Stimulated activated naive CD8-positive, alpha-beta T cell treated with anti-CD3 and anti-CD28 coated beads, Interleukin-15, Interleukin-2, amounts not matched to agents 100 ng/mL and 50 ng/mL, for 24 hours (primary cell): ENCODE results near the gene TFCP2L1.
"Not testable (repeated sequence)": the region's sequence is repeated elsewhere in the genome, so short reads cannot be mapped to it uniquely, and the experiment has no call there.

Experiments
- H3K27ac Mint-ChIP-seq: one replicate; pipeline ENCODE4 v1.8.0; 2021; ENCODE audit warnings: mild to moderate bottlenecking, mixed read lengths
- H3K27me3 Mint-ChIP-seq: one replicate; pipeline ENCODE4 v1.8.0; 2021; ENCODE audit warnings: mixed read lengths
- H3K36me3 Mint-ChIP-seq: one replicate; pipeline ENCODE4 v1.8.0; 2021; ENCODE audit warnings: low read depth, mixed read lengths
- H3K4me1 Mint-ChIP-seq: one replicate; pipeline ENCODE4 v1.8.0; 2021; ENCODE audit warnings: low read depth, mixed read lengths
- H3K4me3 Mint-ChIP-seq: one replicate; pipeline ENCODE4 v1.8.0; 2021; ENCODE audit warnings: mild to moderate bottlenecking, mixed read lengths
- H3K9me3 Mint-ChIP-seq: one replicate; pipeline ENCODE4 v1.8.0; 2021; ENCODE audit warnings: mixed read lengths

TFCP2L1 gene

GRCh38 chr2:121235542-121235941, 49.5 kb downstream of the TFCP2L1 start:
- Mint-ChIP-seq H3K9me3 (no peaks in the 10 kb centered on the region), H3K36me3 (no peaks in the 10 kb centered on the region), H3K27me3 (no peaks in the 10 kb centered on the region), H3K27ac (no peak overlapping the region), H3K4me3 (no peak overlapping the region), H3K4me1 (no peaks in the 10 kb centered on the region)

- Mint-ChIP-seq H3K4me3 (no peak overlapping the region), H3K27ac (no peak overlapping the region), H3K27me3 (no peaks in the 10 kb centered on the region), H3K36me3 (no peaks in the 10 kb centered on the region), H3K9me3 (no peaks in the 10 kb centered on the region), H3K4me1 (no peaks in the 10 kb centered on the region)
These were observed 50.2 kb downstream of the TFCP2L1 start for GRCh38 chr2:121234791-121235190.

- Mint-ChIP-seq H3K36me3 (no peaks in the 10 kb centered on the region), H3K4me1 (no peaks in the 10 kb centered on the region), H3K27ac (no peak overlapping the region), H3K27me3 (no peaks in the 10 kb centered on the region), H3K4me3 (no peak overlapping the region), H3K9me3 (no peaks in the 10 kb centered on the region)
These were observed 50.9 kb downstream of the TFCP2L1 start for GRCh38 chr2:121234144-121234543.

DNA sequence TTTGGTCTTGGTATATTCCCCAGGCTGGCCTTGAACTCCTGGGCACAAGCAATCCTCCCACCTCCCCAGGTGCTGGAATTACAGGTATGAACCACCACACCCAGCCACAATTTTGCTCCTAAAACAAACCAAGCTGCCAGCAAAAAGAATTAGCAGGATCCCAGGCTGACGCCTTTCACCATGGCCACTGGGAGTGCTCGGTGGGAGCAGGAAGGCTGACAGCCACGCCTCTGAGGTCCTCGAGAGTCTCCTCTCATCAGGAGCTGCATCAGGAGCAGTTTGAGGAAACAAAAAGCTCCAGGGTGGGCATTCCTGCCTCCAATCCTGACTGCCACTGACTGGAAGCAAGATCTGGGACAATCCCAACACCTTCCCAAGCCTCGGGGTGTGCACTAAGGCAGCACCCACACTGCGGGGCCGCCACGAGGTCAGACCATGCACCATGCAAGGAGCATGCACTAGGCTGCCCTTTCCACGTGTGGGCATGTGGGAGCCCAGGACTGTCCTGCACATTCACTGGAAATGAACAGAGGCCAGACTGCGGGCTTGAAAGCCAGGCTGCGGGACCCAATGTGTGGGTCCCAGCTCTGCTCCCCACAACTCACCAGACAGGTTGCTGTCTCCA, 51.4 kb downstream of the TFCP2L1 start:
- Mint-ChIP-seq H3K4me1 (no peaks in the 10 kb centered on the region), H3K4me3 (no peak overlapping the region), H3K27me3 (no peaks in the 10 kb centered on the region), H3K36me3 (no peaks in the 10 kb centered on the region), H3K9me3 (no peaks in the 10 kb centered on the region), H3K27ac (no peak overlapping the region)

- Mint-ChIP-seq H3K27me3 (no peaks in the 10 kb centered on the region), H3K9me3 (no peaks in the 10 kb centered on the region), H3K4me3 (no peak overlapping the region), H3K27ac (no peak overlapping the region), H3K4me1 (no peaks in the 10 kb centered on the region), H3K36me3 (no peaks in the 10 kb centered on the region)
These were observed 52.3 kb downstream of the TFCP2L1 start for GRCh38 chr2:121232626-121233265.

DNA sequence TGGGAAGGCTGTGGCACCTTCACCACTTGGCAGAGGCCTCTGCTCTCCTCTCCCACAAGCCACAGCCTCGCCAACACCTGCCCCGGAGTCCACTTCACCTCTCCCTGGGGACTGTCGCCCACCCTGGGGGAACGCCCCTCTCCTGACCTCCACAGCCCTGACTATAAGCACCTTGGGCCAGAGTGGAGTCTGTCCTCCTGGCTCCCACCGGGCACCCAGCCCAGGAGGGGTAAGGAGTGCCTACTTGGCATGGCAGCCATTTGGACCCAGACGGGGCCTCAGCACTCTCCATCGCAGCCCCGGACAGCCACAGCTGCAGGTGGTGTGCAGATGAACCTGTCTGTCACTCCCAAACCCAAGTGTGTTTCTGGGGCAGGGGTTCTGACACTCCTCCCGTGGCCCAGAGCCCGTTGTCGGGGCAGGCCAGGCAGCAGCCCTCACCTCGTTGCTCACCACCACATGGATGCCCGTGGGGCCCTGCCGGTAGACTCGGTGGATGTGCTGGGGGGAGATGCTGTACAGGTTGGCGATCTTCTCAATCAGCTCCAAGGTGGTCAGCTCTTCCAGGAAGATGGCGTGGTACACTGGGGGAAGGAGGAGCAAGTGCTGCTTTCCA, 53.5 kb downstream of the TFCP2L1 start:
- Mint-ChIP-seq H3K9me3 (no peaks in the 10 kb centered on the region), H3K4me1 (no peaks in the 10 kb centered on the region), H3K27me3 (no peaks in the 10 kb centered on the region), H3K27ac (no peak overlapping the region), H3K36me3 (no peaks in the 10 kb centered on the region), H3K4me3 (no peak overlapping the region)

GRCh38 chr2:121228521-121228920, 56.5 kb downstream of the TFCP2L1 start:
- H3K27ac Mint-ChIP-seq = no peak overlapping the region
- no peaks in the 10 kb centered on the region for H3K9me3 Mint-ChIP-seq
- H3K4me3 Mint-ChIP-seq = no peak overlapping the region
- no peaks in the 10 kb centered on the region for H3K36me3 Mint-ChIP-seq
- H3K4me1 Mint-ChIP-seq = no peaks in the 10 kb centered on the region
- H3K27me3 Mint-ChIP-seq = no peaks in the 10 kb centered on the region

DNA sequence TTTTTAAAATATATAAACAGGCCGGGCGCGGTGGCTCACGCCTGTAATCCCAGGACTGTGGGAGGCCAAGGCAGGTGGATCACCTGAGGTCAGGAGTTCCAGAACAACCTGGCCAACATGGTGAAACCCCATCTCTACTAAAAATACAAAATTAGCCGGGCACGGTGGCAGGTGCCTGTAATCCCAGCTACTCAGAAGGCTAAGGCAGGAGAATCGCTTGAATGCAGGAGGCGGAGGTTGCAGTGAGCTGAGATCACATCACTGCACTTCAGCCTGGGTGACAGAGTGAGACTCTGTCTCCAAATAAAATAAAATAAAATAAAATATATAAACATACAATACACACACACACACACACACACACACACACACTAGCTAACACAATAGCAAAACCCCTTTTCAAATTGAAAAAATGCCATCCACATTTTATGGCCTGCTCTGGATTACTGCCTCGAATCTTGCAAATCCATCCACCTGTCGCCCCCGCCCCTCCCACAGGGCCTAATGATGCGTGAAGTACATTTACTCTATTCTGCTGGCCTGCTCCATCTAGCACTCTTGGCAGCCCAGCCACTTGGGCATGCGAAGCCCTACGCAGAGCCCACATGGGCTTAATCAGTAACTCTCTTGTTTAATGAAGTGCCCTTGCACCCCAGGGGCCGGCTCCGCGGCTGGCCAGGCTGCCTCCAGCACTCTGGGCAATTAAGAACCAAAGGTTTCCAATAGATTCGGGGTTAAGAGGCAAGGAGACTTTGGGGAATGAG, 57.4 kb downstream of the TFCP2L1 start:
- not testable (repeated sequence) for H3K4me3 Mint-ChIP-seq

DNA sequence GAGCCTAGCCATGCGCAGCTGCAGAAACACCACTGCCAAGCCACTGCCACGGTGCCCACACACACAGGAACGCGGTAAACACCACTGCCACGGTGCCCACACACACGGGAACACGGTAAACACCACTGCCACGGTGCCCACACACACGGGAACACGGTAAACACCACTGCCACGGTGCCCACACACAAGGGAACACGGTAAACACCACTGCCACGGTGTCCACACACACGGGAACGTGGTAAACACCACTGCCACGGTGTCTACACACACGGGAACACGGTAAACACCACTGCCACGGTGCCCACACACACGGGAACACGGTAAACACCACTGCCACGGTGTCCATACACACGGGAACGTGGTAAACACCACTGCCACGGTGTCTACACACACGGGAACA, 59.3 kb downstream of the TFCP2L1 start:
- not testable (repeated sequence) for H3K9me3 Mint-ChIP-seq, H3K4me1 Mint-ChIP-seq, H3K4me3 Mint-ChIP-seq, H3K27me3 Mint-ChIP-seq, H3K27ac Mint-ChIP-seq, H3K36me3 Mint-ChIP-seq

More for the DNA sequence above, 57.4 kb downstream of the TFCP2L1 start:
- not testable (repeated sequence) for H3K9me3 Mint-ChIP-seq, H3K27me3 Mint-ChIP-seq, H3K4me1 Mint-ChIP-seq, H3K27ac Mint-ChIP-seq, H3K36me3 Mint-ChIP-seq

- H3K27me3 Mint-ChIP-seq = no peaks in the 10 kb centered on the region
- no peaks in the 10 kb centered on the region for H3K4me1 Mint-ChIP-seq
- no peaks in the 10 kb centered on the region for H3K36me3 Mint-ChIP-seq
- no peak overlapping the region for H3K27ac Mint-ChIP-seq
- H3K4me3 Mint-ChIP-seq = no peak overlapping the region
- no peaks in the 10 kb centered on the region for H3K9me3 Mint-ChIP-seq
These were observed 64.0 kb downstream of the TFCP2L1 start for GRCh38 chr2:121220995-121221394.

DNA sequence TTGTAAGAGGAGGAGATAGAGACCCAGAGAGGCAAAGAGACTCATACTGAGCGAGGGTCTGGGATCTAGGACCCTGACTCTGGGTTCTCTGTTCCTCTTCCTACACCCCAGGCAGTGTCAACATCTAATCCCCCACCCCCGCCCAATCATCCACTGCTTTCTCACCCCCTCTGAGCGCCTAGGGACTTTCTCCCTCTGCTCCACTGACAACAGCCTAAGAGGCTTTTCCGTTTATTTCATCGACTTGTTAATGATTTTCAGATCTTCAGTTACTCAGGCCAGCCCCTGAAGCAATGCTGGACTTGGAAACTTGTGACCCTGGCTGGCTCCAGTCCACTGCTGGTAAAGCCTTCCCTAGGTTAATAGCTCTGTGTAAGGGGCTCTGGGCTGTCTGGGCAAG, 65.1 kb downstream of the TFCP2L1 start:
- Mint-ChIP-seq H3K27me3 (no peaks in the 10 kb centered on the region), H3K4me3 (no peak overlapping the region), H3K4me1 (no peaks in the 10 kb centered on the region), H3K27ac (no peak overlapping the region), H3K9me3 (no peaks in the 10 kb centered on the region), H3K36me3 (no peaks in the 10 kb centered on the region)

DNA sequence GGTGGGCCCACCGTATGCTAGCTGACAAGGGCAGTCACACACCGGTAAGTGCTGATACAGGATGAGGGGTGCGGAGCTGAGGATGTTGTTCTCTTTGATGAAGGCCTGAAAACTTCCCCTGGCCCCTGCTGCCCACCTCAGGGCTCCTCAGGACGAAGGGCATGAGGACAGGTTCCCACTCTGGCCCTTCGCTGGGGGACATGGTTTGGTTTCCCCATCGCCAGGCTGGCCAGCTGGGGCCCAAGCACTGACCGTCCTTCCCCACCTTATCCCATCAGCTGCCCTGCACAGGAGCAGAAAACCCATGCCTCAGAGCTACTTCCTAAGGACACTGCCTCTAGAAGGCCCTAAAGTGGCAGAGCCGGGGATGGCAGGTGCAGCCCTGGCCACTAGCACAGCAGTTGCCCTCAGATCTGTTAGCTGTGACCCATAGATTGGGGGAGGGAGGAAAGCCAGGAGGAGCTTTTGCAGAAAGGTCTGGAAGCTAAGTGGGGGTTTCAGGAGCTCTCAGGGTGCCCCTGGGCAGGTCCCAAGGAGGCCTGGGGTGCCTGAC, 66.5 kb downstream of the TFCP2L1 start:
- Mint-ChIP-seq H3K27me3 (no peaks in the 10 kb centered on the region), H3K9me3 (no peaks in the 10 kb centered on the region), H3K27ac (no peak overlapping the region), H3K4me1 (no peaks in the 10 kb centered on the region), H3K36me3 (no peaks in the 10 kb centered on the region), H3K4me3 (no peak overlapping the region)

GRCh38 chr2:121217627-121218026, 67.4 kb downstream of the TFCP2L1 start:
- Mint-ChIP-seq H3K4me3 (no peak overlapping the region), H3K27ac (no peak overlapping the region), H3K27me3 (no peaks in the 10 kb centered on the region), H3K9me3 (no peaks in the 10 kb centered on the region), H3K4me1 (no peaks in the 10 kb centered on the region), H3K36me3 (no peaks in the 10 kb centered on the region)

DNA sequence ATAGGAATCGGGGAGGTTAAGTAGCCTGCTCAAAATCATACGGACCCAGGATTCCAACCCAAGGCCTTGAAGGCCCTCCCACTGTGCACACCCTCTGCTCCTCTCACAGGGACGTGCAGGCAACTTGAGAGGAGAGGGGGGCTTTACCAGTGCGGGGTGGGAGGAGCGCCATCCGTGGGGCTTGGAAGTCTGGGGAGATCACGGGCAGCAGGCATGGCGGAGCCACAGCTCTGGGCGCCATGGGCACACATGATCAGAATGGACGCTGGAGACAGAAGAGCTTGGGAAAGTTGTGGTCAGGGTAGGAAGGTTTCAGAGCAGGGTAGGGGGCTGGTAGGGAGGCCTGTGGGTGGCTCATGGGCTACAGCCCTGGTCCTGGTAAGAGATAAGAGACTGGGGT, 70.7 kb downstream of the TFCP2L1 start:
- Mint-ChIP-seq H3K36me3 (no peaks in the 10 kb centered on the region), H3K27me3 (no peaks in the 10 kb centered on the region), H3K27ac (no peak overlapping the region)

GRCh38 chr2:121213386-121213785, 71.6 kb downstream of the TFCP2L1 start:
- Mint-ChIP-seq H3K4me1 (no peaks in the 10 kb centered on the region), H3K9me3 (no peaks in the 10 kb centered on the region), H3K27me3 (no peaks in the 10 kb centered on the region), H3K36me3 (no peaks in the 10 kb centered on the region), H3K27ac (no peak overlapping the region), H3K4me3 (no peak overlapping the region)

More for the DNA sequence above, 70.7 kb downstream of the TFCP2L1 start:
- H3K9me3 Mint-ChIP-seq = no peaks in the 10 kb centered on the region
- no peaks in the 10 kb centered on the region for H3K4me1 Mint-ChIP-seq
- H3K4me3 Mint-ChIP-seq = no peak overlapping the region
